Measurements from ENCODE around the gene VIPR1.
A peak's percentile ranks its signal among the peaks of the same experiment; 100 is the strongest.

DNA sequence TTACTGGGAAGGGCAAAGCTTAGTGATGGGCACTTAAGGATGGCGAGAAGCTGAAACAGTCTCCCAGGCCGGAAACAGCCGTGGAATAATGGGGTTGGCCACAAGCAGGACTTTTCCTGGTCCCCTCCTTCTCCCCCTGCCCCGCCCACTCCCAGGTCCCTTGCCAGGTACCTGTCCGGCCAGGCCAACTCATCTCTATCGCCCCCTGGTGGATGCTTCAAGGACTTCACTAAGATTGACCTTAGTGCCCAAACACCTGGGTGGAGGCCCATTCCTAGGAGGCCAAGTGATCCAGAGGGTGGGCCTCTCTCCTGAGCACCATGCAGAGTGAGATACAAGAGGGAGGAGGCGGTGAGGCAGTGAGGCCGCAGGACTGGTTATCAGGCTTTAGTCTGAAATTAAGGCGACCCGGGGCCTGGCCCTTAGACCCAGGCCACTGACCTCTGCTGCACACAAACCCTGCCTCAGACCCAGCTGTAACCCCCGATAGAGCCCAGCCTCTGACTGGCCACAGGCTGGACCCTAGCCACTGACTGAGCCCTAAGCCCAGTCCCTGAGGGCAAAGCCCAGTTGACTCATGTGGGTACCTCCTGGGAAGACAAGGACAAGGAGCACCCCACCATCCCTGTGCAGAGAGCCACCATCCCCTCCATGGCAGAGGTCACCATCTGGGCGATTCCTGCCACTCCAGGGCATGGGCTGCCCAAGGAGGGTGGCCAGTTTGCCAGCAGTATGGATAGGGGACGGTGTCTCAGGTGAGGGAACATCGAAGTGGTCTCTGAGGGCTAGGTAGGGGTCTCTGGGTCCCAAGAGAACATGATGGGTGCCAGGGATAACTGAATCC lies 37.6 kb downstream of the VIPR1 start:
- TF ChIP-seq CTCF (IDR thresholded peaks at IDR 0.05): peak; percentile 83
- TF ChIP-seq SIN3A (IDR thresholded peaks at IDR 0.05; ENCODE audit: borderline replicate concordance, insufficient read depth, low read depth, low read length): no peak
- TF ChIP-seq POLR2AphosphoS5 (IDR thresholded peaks at IDR 0.05; ENCODE audit: low read depth, low read length): no peak
- TF ChIP-seq, protein P1, sequence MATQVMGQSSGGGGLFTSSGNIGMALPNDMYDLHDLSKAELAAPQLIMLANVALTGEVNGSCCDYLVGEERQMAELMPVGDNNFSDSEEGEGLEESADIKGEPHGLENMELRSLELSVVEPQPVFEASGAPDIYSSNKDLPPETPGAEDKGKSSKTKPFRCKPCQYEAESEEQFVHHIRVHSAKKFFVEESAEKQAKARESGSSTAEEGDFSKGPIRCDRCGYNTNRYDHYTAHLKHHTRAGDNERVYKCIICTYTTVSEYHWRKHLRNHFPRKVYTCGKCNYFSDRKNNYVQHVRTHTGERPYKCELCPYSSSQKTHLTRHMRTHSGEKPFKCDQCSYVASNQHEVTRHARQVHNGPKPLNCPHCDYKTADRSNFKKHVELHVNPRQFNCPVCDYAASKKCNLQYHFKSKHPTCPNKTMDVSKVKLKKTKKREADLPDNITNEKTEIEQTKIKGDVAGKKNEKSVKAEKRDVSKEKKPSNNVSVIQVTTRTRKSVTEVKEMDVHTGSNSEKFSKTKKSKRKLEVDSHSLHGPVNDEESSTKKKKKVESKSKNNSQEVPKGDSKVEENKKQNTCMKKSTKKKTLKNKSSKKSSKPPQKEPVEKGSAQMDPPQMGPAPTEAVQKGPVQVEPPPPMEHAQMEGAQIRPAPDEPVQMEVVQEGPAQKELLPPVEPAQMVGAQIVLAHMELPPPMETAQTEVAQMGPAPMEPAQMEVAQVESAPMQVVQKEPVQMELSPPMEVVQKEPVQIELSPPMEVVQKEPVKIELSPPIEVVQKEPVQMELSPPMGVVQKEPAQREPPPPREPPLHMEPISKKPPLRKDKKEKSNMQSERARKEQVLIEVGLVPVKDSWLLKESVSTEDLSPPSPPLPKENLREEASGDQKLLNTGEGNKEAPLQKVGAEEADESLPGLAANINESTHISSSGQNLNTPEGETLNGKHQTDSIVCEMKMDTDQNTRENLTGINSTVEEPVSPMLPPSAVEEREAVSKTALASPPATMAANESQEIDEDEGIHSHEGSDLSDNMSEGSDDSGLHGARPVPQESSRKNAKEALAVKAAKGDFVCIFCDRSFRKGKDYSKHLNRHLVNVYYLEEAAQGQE (IDR thresholded peaks at IDR 0.05; ENCODE audit: insufficient read depth in 1 of 2, low read depth in 2 of 2, low read length in 1 of 2): no peak

All from Panc1 (cell line).